Activated naive CD4-positive, alpha-beta T cell treated with anti-CD3 and anti-CD28 coated beads for 36 hours (primary cell): ENCODE measurements around the gene RGS6. TPM values are rescaled to one million over a fixed set of nuclear protein-coding genes. Genes with fewer than 3 reads are reported as not detected.

Experiments used
- CTCF ChIA-PET: fragments of 350-600 bp; sonication (Branson Sonifier 250); formaldehyde crosslinking; loops from one replicate; lab custom pipeline; 2021; ENCODE audit warnings: antibody characterized with exemption; lab: Charles Lee
- DNase-seq: peaks from one replicate; pipeline ENCODE4 v3.0.0-alpha.2; 2020
- H3K27ac Mint-ChIP-seq: one replicate; pipeline ENCODE4 v1.8.0; 2021; ENCODE audit warnings: mild to moderate bottlenecking, mixed read lengths
- H3K27me3 Mint-ChIP-seq: one replicate; pipeline ENCODE4 v1.8.0; 2021; ENCODE audit warnings: low read depth, mixed read lengths
- H3K36me3 Mint-ChIP-seq: one replicate; pipeline ENCODE4 v1.8.0; 2021; ENCODE audit warnings: low read depth, mixed read lengths
- H3K4me1 Mint-ChIP-seq: one replicate; pipeline ENCODE4 v1.8.0; 2021; ENCODE audit warnings: low read depth, mixed read lengths
- H3K4me3 Mint-ChIP-seq: one replicate; pipeline ENCODE4 v1.8.0; 2021; ENCODE audit warnings: mild to moderate bottlenecking, moderate library complexity, mixed read lengths
- H3K9me3 Mint-ChIP-seq: one replicate; pipeline ENCODE4 v1.8.0; 2021; ENCODE audit warnings: mixed read lengths
- intact Hi-C: fragments of 100-400 bp; cut with micrococcal nuclease; formaldehyde crosslinking; loops from one replicate; pipeline ENCODE4 v1.15.1; 2023
- total RNA-seq, 2 experiments: library from RNA; stranded (reverse); gene quantifications; one replicate each; pipeline ENCODE4 v1.2.3, GENCODE V29; 2021

The RGS6 gene
- total RNA-seq, 2 experiments from 2014 or later, result not detected

- peaks cover 2% of the 10 kb centered on the region for H3K9me3 Mint-ChIP-seq
- peaks cover 6% of the 10 kb centered on the region for H3K4me1 Mint-ChIP-seq
- H3K4me3 Mint-ChIP-seq, result no peak overlapping the region
- no peak overlapping the region for H3K27ac Mint-ChIP-seq
- peaks cover 12% of the 10 kb centered on the region for H3K27me3 Mint-ChIP-seq
- intact Hi-C loops, result no loop called here
- CTCF ChIA-PET, result no interaction called here
- no peak for DNase-seq
- no peaks in the 10 kb centered on the region for H3K36me3 Mint-ChIP-seq
Observed at GRCh38 chr14:72026536-72026935, 94.3 kb downstream of the RGS6 start.

- Mint-ChIP-seq H3K9me3 (peaks cover 2% of the 10 kb centered on the region), H3K27me3 (peaks cover 8% of the 10 kb centered on the region), H3K4me1 (peaks cover 6% of the 10 kb centered on the region), H3K4me3 (no peak overlapping the region), H3K27ac (no peak overlapping the region), H3K36me3 (no peaks in the 10 kb centered on the region)
- no peak for DNase-seq
- CTCF ChIA-PET, result no interaction called here
- intact Hi-C loops, result no loop called here
Observed at GRCh38 chr14:72027061-72027460, 94.8 kb downstream of the RGS6 start.

GRCh38 chr14:72033365-72033764 is 101.1 kb downstream of the RGS6 start:
- Mint-ChIP-seq H3K4me3 (no peak overlapping the region), H3K9me3 (peaks cover 2% of the 10 kb centered on the region), H3K27me3 (peaks cover 9% of the 10 kb centered on the region), H3K27ac (no peak overlapping the region), H3K36me3 (no peaks in the 10 kb centered on the region), H3K4me1 (no peaks in the 10 kb centered on the region)
- DNase-seq, result no peak
- intact Hi-C loops, result no loop called here
- CTCF ChIA-PET, result no interaction called here

GRCh38 chr14:72040528-72040927 is 108.3 kb downstream of the RGS6 start:
- Mint-ChIP-seq H3K27ac (no peak overlapping the region), H3K4me1 (no peaks in the 10 kb centered on the region)
- intact Hi-C loops, result no loop called here

GRCh38 chr14:72045271-72045670 is 113.0 kb downstream of the RGS6 start:
- intact Hi-C loops, result loop anchor here (5.0 kb wide), 1 partner anchor 78 kb away; no protein-coding TSS in a partner anchor
- no peak overlapping the region for H3K27ac Mint-ChIP-seq
- CTCF ChIA-PET, result interaction anchor here (0.7 kb wide), 2 partner anchors 23 to 101 kb away, joined by 3 to 5 read pairs; no protein-coding TSS in a partner anchor
- peaks cover 4% of the 10 kb centered on the region for H3K9me3 Mint-ChIP-seq
- no peak for DNase-seq
- H3K4me1 Mint-ChIP-seq, result peaks cover 12% of the 10 kb centered on the region
- H3K4me3 Mint-ChIP-seq, result no peak overlapping the region
- H3K27me3 Mint-ChIP-seq, result peaks cover 29% of the 10 kb centered on the region
- H3K36me3 Mint-ChIP-seq, result no peaks in the 10 kb centered on the region

More at GRCh38 chr14:72040528-72040927, 108.3 kb downstream of the RGS6 start:
- Mint-ChIP-seq H3K36me3 (no peaks in the 10 kb centered on the region), H3K9me3 (peaks cover 5% of the 10 kb centered on the region), H3K27me3 (peaks cover 28% of the 10 kb centered on the region), H3K4me3 (no peak overlapping the region)
- CTCF ChIA-PET, result interaction anchor here (1.7 kb wide), 1 partner anchor 16 kb away, joined by 6 read pairs; no protein-coding TSS in a partner anchor
- DNase-seq, result no peak

GRCh38 chr14:72045885-72046284 is 113.7 kb downstream of the RGS6 start:
- CTCF ChIA-PET, result no interaction called here
- no peak for DNase-seq
- H3K36me3 Mint-ChIP-seq, result no peaks in the 10 kb centered on the region
- H3K27ac Mint-ChIP-seq, result no peak overlapping the region
- no peak overlapping the region for H3K4me3 Mint-ChIP-seq
- intact Hi-C loops, result loop anchor here (5.0 kb wide), 1 partner anchor 79 kb away; no protein-coding TSS in a partner anchor
- peaks cover 12% of the 10 kb centered on the region for H3K4me1 Mint-ChIP-seq
- no peaks in the 10 kb centered on the region for H3K9me3 Mint-ChIP-seq
- peaks cover 26% of the 10 kb centered on the region for H3K27me3 Mint-ChIP-seq

- CTCF ChIA-PET, result interaction anchor here (1.7 kb wide), 1 partner anchor 26 kb away, joined by 9 read pairs; no protein-coding TSS in a partner anchor
- Mint-ChIP-seq H3K4me3 (no peak overlapping the region), H3K27ac (no peak overlapping the region), H3K27me3 (peaks cover 38% of the 10 kb centered on the region), H3K9me3 (no peaks in the 10 kb centered on the region), H3K36me3 (no peaks in the 10 kb centered on the region), H3K4me1 (peaks cover 12% of the 10 kb centered on the region)
- peak; percentile 56 for DNase-seq
- intact Hi-C loops, result loop anchor here (2.0 to 5.0 kb wide), 2 partner anchors 25 to 82 kb away; no protein-coding TSS in a partner anchor
Observed at GRCh38 chr14:72049462-72049861, 117.2 kb downstream of the RGS6 start.

- H3K4me3 Mint-ChIP-seq, result no peak overlapping the region
- intact Hi-C loops, result no loop called here
- no peak for DNase-seq
- peaks cover 12% of the 10 kb centered on the region for H3K4me1 Mint-ChIP-seq
- H3K27me3 Mint-ChIP-seq, result peaks cover 39% of the 10 kb centered on the region
- H3K36me3 Mint-ChIP-seq, result no peaks in the 10 kb centered on the region
- CTCF ChIA-PET, result no interaction called here
- H3K27ac Mint-ChIP-seq, result no peak overlapping the region
- H3K9me3 Mint-ChIP-seq, result no peaks in the 10 kb centered on the region
Observed at GRCh38 chr14:72052356-72052755, 120.1 kb downstream of the RGS6 start.

GRCh38 chr14:72053651-72054050 is 121.4 kb downstream of the RGS6 start:
- Mint-ChIP-seq H3K27me3 (peaks cover 39% of the 10 kb centered on the region), H3K27ac (no peak overlapping the region), H3K4me1 (peaks cover 10% of the 10 kb centered on the region), H3K4me3 (no peak overlapping the region), H3K9me3 (no peaks in the 10 kb centered on the region), H3K36me3 (no peaks in the 10 kb centered on the region)
- DNase-seq, result no peak
- intact Hi-C loops, result no loop called here
- CTCF ChIA-PET, result no interaction called here

GRCh38 chr14:72054911-72055310 is 122.7 kb downstream of the RGS6 start:
- Mint-ChIP-seq H3K4me3 (no peak overlapping the region), H3K36me3 (no peaks in the 10 kb centered on the region), H3K9me3 (no peaks in the 10 kb centered on the region), H3K4me1 (no peaks in the 10 kb centered on the region), H3K27me3 (peaks cover 35% of the 10 kb centered on the region), H3K27ac (no peak overlapping the region)
- no peak for DNase-seq
- intact Hi-C loops, result no loop called here
- CTCF ChIA-PET, result no interaction called here

GRCh38 chr14:72057701-72058285 is 125.6 kb downstream of the RGS6 start:
- DNase-seq, result no peak
- H3K4me1 Mint-ChIP-seq, result no peaks in the 10 kb centered on the region
- no peaks in the 10 kb centered on the region for H3K9me3 Mint-ChIP-seq
- H3K27me3 Mint-ChIP-seq, result peaks cover 26% of the 10 kb centered on the region
- CTCF ChIA-PET, result interaction anchor here (0.6 kb wide), 2 partner anchors 46 to 771 kb away, joined by 3 read pairs; no protein-coding TSS in a partner anchor
- H3K4me3 Mint-ChIP-seq, result no peak overlapping the region
- H3K27ac Mint-ChIP-seq, result no peak overlapping the region
- H3K36me3 Mint-ChIP-seq, result no peaks in the 10 kb centered on the region
- intact Hi-C loops, result no loop called here

- CTCF ChIA-PET, result no interaction called here
- no peak for DNase-seq
- Mint-ChIP-seq H3K4me3 (no peak overlapping the region), H3K36me3 (no peaks in the 10 kb centered on the region), H3K27ac (no peak overlapping the region), H3K4me1 (no peaks in the 10 kb centered on the region), H3K9me3 (no peaks in the 10 kb centered on the region), H3K27me3 (peaks cover 10% of the 10 kb centered on the region)
- intact Hi-C loops, result no loop called here
Observed at GRCh38 chr14:72060460-72060859, 128.2 kb downstream of the RGS6 start.

- Mint-ChIP-seq H3K4me3 (no peak overlapping the region), H3K36me3 (no peaks in the 10 kb centered on the region), H3K27ac (no peak overlapping the region), H3K9me3 (no peaks in the 10 kb centered on the region), H3K4me1 (no peaks in the 10 kb centered on the region), H3K27me3 (peaks cover 7% of the 10 kb centered on the region)
- CTCF ChIA-PET, result no interaction called here
- intact Hi-C loops, result no loop called here
- DNase-seq, result no peak
Observed at GRCh38 chr14:72060917-72061316, 128.7 kb downstream of the RGS6 start.
